Small intestine (tissue), 7 donors: Measurements from ENCODE around the gene IFNA13. TPM values are rescaled to one million over a fixed set of nuclear protein-coding genes. Genes with fewer than 3 reads are reported as not detected.
A peak's percentile ranks its signal among the peaks of the same experiment; 100 is the strongest.
"Not testable (repeated sequence)": the region's sequence is repeated elsewhere in the genome, so short reads cannot be mapped to it uniquely, and the experiment has no call there.

Experiments used
- DNase-seq, 2 donors: peaks; one replicate each; pipeline versions ENCODE4 v3.0.0 to v3.0.0-alpha.2; 2013
- FAIRE-seq: peaks from 2 replicates; lab custom pipeline; 2012; peaks lifted over from hg19 to GRCh38; lab: Jason Lieb, UNC
- H3K27ac ChIP-seq, 3 donors: one replicate each; pipeline ENCODE4 v1.5.1; 2013; ENCODE audit warnings: low read length in 2 of 3, mild to moderate bottlenecking in 2 of 3, control low read depth in 1 of 3, inconsistent platforms in 1 of 3, low read depth in 1 of 3, moderate library complexity in 1 of 3
- H3K27me3 ChIP-seq, 3 donors: one replicate each; pipeline ENCODE4 v1.6.1; 2013; ENCODE audit warnings: low read length in 3 of 3, inconsistent platforms in 1 of 3; ENCODE audit not compliant: control insufficient read depth in 3 of 3, insufficient read depth in 3 of 3
- H3K36me3 ChIP-seq, 3 donors: one replicate each; pipeline ENCODE4 v1.6.1; 2013; ENCODE audit warnings: low read length in 3 of 3, inconsistent platforms in 1 of 3, low read depth in 1 of 3, mild to moderate bottlenecking in 1 of 3, moderate library complexity in 1 of 3; ENCODE audit not compliant: control insufficient read depth in 3 of 3, insufficient read depth in 2 of 3
- H3K4me1 ChIP-seq, 3 donors: one replicate each; pipeline ENCODE4 v1.6.1; 2013; ENCODE audit warnings: low read length in 2 of 3, inconsistent platforms in 1 of 3, low read depth in 1 of 3, mild to moderate bottlenecking in 1 of 3, moderate library complexity in 1 of 3; ENCODE audit not compliant: control insufficient read depth in 3 of 3, insufficient read depth in 2 of 3
- H3K4me3 ChIP-seq, 3 donors: one replicate each; pipeline ENCODE4 v1.5.1; 2013; ENCODE audit warnings: low read length in 3 of 3, control low read depth in 1 of 3, inconsistent platforms in 1 of 3, low read depth in 1 of 3, mild to moderate bottlenecking in 1 of 3, moderate library complexity in 1 of 3
- H3K9me3 ChIP-seq, 2 donors: one replicate each; pipeline ENCODE4 v1.6.1; 2013; ENCODE audit warnings: low read depth in 1 of 2, low read length in 1 of 2; ENCODE audit not compliant: control insufficient read depth in 2 of 2, insufficient read depth in 1 of 2
- WGBS, 3 donors: extraction: QIAGEN DNeasy Blood & Tissue Kit; methylation state at CpG; one replicate each; pipeline ENCODE4 v1.1.7; 2013; 5-methylcytosine and 5-hydroxymethylcytosine counted together
- polyA plus RNA-seq, 4 donors: library from polyadenylated mRNA; stranded (reverse) in 3 of 4; unstranded in 1 of 4; fragments of 200-250 nt in 3 of 4; fragments of 120-200 nt in 1 of 4; gene quantifications; one replicate each; pipeline versions ENCODE4 v1.2.1 to v1.2.3, GENCODE V29; 2013
- donor health status: healthy with polysubstance abuse.
- donor health status: control.
- donor health status: control.
- donor health status: Bipolar disorder and iron deficiency.
- donor health status: healthy.

The IFNA13 gene
- polyA plus RNA-seq, 4 donors, result not detected

DNA sequence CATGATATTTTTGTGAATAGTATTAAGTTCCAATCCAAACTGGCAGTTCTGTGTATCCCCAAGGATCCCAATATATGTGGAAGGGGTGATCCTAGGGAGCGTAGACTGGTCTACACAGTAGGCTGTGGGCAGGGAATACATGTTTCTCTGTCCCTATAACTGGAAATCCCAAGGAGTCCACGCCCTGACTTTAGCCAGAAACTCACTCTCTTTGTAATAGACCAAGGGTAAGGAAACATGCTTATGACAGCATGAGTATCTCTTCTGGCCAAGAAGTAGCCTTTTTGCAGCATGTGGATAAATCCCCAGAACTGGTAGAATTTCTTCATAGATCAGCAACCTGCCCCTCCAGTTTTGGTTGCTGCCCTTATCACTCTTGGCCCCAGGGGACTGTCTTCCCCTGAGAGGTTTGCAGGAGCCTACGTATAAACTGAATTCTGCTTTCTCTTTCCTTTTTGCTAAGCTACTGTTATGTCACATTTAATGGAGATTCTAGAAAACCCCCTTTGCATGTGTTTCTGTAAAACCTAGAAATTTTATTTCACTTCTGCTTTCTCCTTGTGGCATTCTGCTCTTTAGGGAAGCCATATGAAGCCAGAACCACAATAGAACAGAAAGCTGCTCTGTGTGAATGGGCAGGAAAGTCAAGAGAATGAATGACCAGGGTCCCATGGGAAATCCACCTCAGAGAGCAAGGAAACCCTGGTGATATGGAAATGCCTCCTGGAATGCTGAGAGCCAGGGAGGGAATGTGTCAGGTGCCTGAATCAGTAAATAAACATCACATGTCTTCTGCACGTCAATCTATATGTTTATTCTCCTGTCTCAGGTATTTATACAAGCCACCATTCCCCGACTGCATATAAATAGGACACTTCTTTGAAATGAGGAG is 13.8 kb upstream of the IFNA13 start:
- peak in 1 of 2 donors; percentile 8 for DNase-seq
- Histone ChIP-seq H3K27me3 (peaks cover 0 to 12% (median 3%) of the 10 kb centered on the region in 3 donors), H3K9me3 (no peaks in the 10 kb centered on the region), H3K4me1 (no peaks in the 10 kb centered on the region), H3K4me3 (no peak overlapping the region), H3K36me3 (no peaks in the 10 kb centered on the region), H3K27ac (no peak overlapping the region)
- FAIRE-seq, result no peak
- 41 to 53% (median 45%) methylated on average over 5 of the region's 5 CpGs for WGBS, 3 donors

- 73 to 75% (median 73%) methylated on average over 4 of the region's 4 CpGs for WGBS, 3 donors
These were observed 3.6 kb upstream of the IFNA13 start for GRCh38 chr9:21371467-21371866.

DNA sequence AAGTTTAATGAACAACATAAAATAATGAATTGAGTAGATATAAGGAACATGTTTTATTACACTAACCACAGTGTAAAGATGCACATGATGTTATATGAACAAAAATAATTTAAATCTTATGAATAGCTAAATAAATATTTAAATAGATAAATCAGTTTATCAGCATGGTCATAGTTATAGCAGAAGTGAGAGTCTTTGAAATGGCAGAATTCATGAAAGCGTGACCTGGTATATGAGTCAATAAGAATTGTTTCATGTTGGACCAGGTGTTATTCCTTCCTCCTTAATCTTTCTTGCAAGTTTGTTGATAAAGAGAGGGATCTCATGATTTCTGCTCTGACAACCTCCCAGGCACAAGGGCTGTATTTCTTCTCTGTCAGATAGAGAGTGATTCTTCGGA is 688 bp downstream of the IFNA13 start:
- FAIRE-seq, result peak; percentile 51

More at GRCh38 chr9:21371467-21371866, 3.6 kb upstream of the IFNA13 start:
- not testable (repeated sequence) for FAIRE-seq, H3K4me3 ChIP-seq, H3K4me1 ChIP-seq, H3K27me3 ChIP-seq, H3K36me3 ChIP-seq, DNase-seq, H3K9me3 ChIP-seq, H3K27ac ChIP-seq

DNA sequence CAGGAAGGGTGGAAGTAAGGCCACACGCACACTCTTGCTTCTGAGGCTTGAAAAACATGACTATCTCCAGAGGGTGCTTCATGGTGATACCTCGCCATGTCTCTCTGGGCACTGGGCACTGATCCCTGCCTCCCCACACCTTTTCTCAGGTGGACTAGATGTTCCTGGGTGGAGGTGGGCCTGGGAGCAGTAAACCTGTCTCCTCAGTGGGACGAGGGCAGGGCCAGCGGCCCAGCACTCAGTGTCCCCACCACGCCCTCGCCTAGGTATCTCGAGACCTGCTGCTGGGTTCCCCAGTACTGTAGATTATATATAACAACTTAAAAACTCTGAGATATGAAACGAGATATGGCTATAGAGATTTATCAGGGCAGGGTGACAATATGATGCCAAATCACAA is 5.6 kb downstream of the IFNA13 start:
- Histone ChIP-seq H3K4me3 (no peak overlapping the region), H3K27ac (no peak overlapping the region), H3K27me3 (peaks cover 0 to 3% (median 0%) of the 10 kb centered on the region in 3 donors), H3K36me3 (no peaks in the 10 kb centered on the region), H3K9me3 (no peaks in the 10 kb centered on the region), H3K4me1 (no peaks in the 10 kb centered on the region)
- 70 to 84% (median 77%) methylated on average over 8 of the region's 8 CpGs for WGBS, 3 donors
- DNase-seq (no peak), FAIRE-seq (no peak)

More for the DNA sequence above, 688 bp downstream of the IFNA13 start:
- not testable (repeated sequence) for H3K4me1 ChIP-seq, H3K4me3 ChIP-seq, H3K36me3 ChIP-seq, H3K27ac ChIP-seq, H3K27me3 ChIP-seq, H3K9me3 ChIP-seq, DNase-seq
- whole genome bisulfite sequencing, 3 donors, result 91 to 93% (median 92%) methylated on average over 1 of the region's 2 CpGs

GRCh38 chr9:21357479-21358460 is 10.1 kb downstream of the IFNA13 start:
- Histone ChIP-seq H3K4me1 (no peaks in the 10 kb centered on the region), H3K27ac (no peak overlapping the region), H3K27me3 (no peaks in the 10 kb centered on the region), H3K4me3 (no peak overlapping the region), H3K36me3 (no peaks in the 10 kb centered on the region), H3K9me3 (no peaks in the 10 kb centered on the region)
- 47 to 65% (median 53%) methylated on average over 7 of the region's 7 CpGs for WGBS, 3 donors
- DNase-seq (no peak), FAIRE-seq (no peak)

DNA sequence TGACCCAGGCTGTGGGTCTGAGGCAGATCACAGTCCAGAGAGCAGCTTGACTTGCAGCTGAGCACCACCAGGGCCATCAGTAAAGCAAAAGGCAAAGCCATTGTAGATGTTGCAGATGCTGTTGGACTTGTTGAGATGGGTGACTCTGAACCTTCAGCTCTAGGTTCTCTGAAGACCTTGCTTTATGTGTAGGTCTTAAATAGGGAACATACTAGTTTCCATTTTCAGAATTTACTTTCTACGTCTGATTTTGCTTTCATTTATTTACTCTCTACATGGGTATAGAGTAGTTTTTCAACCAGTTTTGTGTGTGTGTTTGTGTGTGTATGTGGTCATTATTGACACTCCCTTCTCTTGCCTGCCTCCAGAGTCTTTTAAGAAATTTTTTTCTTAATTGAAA is 17.1 kb downstream of the IFNA13 start, which contains the start of gene IFNA6:
Gene IFNA6, minus strand, starts transcription at position 101 of the 400 bp plus-strand sequence. Its CDS starts 0 bp downstream, at position 101.
- H3K4me1 ChIP-seq, result no peaks in the 10 kb centered on the region
- DNase-seq (no peak), FAIRE-seq (no peak)
- no peaks in the 10 kb centered on the region for H3K36me3 ChIP-seq
- H3K27ac ChIP-seq, result no peak within 1 kb of the TSS
- H3K9me3 ChIP-seq, result no peaks in the 10 kb centered on the region
- WGBS, 3 donors, result 76 to 86% (median 76%) methylated on average over 1 of the region's 1 CpG
- no peaks in the 10 kb centered on the region for H3K27me3 ChIP-seq
- no peak within 1 kb of the TSS for H3K4me3 ChIP-seq

DNA sequence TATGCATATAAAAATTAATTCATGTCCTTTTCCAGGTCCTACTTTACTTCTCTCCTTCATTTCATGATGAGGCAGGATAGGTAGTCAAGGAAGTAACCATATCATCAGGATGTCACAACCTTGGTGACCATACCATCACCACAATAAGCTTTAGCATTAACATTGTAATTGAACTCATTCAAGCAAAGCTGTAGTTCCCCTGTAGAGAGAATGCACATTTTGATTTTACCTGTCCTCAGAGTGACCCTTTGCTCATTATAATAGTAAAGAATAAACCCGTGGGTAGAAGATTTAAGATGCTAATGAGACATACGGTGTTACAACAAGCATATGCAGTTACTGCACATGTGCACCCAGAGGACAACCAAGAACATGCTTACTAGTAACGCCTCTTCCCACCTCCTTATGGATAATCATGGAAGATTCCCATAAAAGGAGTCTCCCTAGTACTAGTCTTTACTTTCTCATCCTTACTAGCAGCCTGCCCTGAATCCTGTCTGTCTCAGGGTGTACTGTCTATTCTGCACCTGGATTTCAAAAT is 19.4 kb downstream of the IFNA13 start:
- 57 to 72% (median 61%) methylated on average over 3 of the region's 3 CpGs for WGBS, 3 donors
- no peak for DNase-seq
- no peak for FAIRE-seq
- Histone ChIP-seq H3K4me1 (no peaks in the 10 kb centered on the region), H3K9me3 (no peaks in the 10 kb centered on the region), H3K27me3 (no peaks in the 10 kb centered on the region), H3K36me3 (no peaks in the 10 kb centered on the region), H3K27ac (no peak overlapping the region), H3K4me3 (no peak overlapping the region)

DNA sequence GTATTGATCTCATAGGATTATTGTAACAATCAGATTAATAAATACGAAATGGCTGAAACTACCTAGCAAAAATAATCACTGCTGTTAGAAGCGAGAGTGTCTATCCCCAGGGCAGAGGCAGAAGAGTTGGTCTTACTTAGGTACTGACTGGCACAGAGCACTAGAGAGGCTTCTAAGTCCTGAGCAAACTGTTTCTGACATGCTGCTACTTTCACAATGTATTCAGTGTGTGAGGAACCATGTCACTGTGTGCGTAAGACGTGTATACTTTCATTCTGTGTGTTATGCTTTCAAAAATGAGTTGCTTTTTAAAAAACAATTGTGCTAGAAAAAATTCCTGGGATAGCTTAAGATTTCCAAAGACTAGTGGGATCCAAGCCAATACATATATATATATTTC is 27.1 kb downstream of the IFNA13 start:
- H3K4me3 ChIP-seq, result no peak overlapping the region
- DNase-seq (no peak), FAIRE-seq (no peak)
- H3K4me1 ChIP-seq, result no peaks in the 10 kb centered on the region
- H3K9me3 ChIP-seq, result no peaks in the 10 kb centered on the region
- H3K27me3 ChIP-seq, result peaks cover 0 to 4% (median 3%) of the 10 kb centered on the region in 3 donors
- no peak overlapping the region for H3K27ac ChIP-seq
- no peaks in the 10 kb centered on the region for H3K36me3 ChIP-seq
- 84 to 91% (median 86%) methylated on average over 4 of the region's 4 CpGs for WGBS, 3 donors
